Measurements from ENCODE around the gene PRMT3.

PRMT3 gene

DNA sequence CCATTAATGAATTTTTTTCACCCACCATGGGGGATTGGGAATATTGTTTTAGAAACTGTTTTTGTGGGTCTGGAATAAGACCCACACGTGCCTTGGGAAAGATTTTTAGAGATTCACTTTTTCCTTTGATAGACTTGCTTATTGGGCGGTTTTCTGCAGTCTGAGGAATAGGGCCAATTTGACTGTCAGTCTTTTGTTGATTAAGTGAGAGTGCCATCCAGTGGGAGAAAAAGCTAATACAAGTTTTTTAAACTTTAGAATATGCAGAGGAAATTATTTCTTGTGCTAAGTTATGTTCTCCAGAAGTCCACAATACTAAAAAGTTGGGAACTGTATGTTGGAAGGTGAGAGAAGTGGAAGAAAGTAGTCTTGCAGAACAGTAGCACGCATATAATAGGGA lies 56.1 kb downstream of the PRMT3 start:
- Histone ChIP-seq H3K4me1 (ENCODE audit: control insufficient read depth, insufficient read depth, low read length) (no peaks in the 10 kb centered on the region), H3K27me3 (ENCODE audit: control insufficient read depth, insufficient read depth, low read length) (no peaks in the 10 kb centered on the region), H3K4me3 (ENCODE audit: low read depth, low read length) (no peak overlapping the region), H3K9ac (ENCODE audit: low read depth, low read length) (no peak overlapping the region), H3K36me3 (ENCODE audit: control insufficient read depth, insufficient read depth, low read length) (no peaks in the 10 kb centered on the region), H3K9me3 (ENCODE audit: control insufficient read depth, insufficient read depth, low read length) (no peaks in the 10 kb centered on the region)

DNA sequence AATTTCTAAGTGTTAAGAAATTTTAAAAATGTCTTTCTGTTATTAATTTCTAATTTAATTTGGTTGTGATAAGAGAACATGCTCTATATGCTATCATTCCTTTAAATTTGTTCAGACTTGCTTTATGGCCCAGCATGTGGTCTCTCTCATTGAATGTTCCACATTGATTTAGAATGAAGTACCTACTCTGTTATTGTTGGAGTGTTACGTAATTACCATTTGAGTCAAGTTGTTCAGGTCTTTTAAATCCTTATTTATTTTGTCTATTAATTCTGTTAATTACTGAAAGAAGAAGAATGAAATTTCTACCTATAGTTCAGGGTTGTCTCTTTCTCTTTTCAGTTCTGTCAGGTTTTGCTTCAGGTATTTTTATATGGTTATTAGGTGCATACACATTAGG lies 57.0 kb downstream of the PRMT3 start:
- no peaks in the 10 kb centered on the region for H3K36me3 ChIP-seq (ENCODE audit: control insufficient read depth, insufficient read depth, low read length)
- no peak overlapping the region for H3K9ac ChIP-seq (ENCODE audit: low read depth, low read length)
- H3K4me1 ChIP-seq (ENCODE audit: control insufficient read depth, insufficient read depth, low read length), result no peaks in the 10 kb centered on the region
- H3K9me3 ChIP-seq (ENCODE audit: control insufficient read depth, insufficient read depth, low read length), result no peaks in the 10 kb centered on the region
- H3K4me3 ChIP-seq (ENCODE audit: low read depth, low read length), result no peak overlapping the region
- no peaks in the 10 kb centered on the region for H3K27me3 ChIP-seq (ENCODE audit: control insufficient read depth, insufficient read depth, low read length)

- Histone ChIP-seq H3K9ac (ENCODE audit: low read depth, low read length) (no peak overlapping the region), H3K4me3 (ENCODE audit: low read depth, low read length) (no peak overlapping the region), H3K4me1 (ENCODE audit: control insufficient read depth, insufficient read depth, low read length) (no peaks in the 10 kb centered on the region), H3K27me3 (ENCODE audit: control insufficient read depth, insufficient read depth, low read length) (no peaks in the 10 kb centered on the region), H3K36me3 (ENCODE audit: control insufficient read depth, insufficient read depth, low read length) (no peaks in the 10 kb centered on the region), H3K9me3 (ENCODE audit: control insufficient read depth, insufficient read depth, low read length) (no peaks in the 10 kb centered on the region)
Measured at GRCh38 chr11:20448834-20449233, 61.3 kb downstream of the PRMT3 start.

GRCh38 chr11:20450829-20451228 lies 63.3 kb downstream of the PRMT3 start:
- no peaks in the 10 kb centered on the region for H3K4me1 ChIP-seq (ENCODE audit: control insufficient read depth, insufficient read depth, low read length)
- no peak overlapping the region for H3K9ac ChIP-seq (ENCODE audit: low read depth, low read length)
- H3K9me3 ChIP-seq (ENCODE audit: control insufficient read depth, insufficient read depth, low read length), result no peaks in the 10 kb centered on the region
- no peaks in the 10 kb centered on the region for H3K27me3 ChIP-seq (ENCODE audit: control insufficient read depth, insufficient read depth, low read length)
- no peaks in the 10 kb centered on the region for H3K36me3 ChIP-seq (ENCODE audit: control insufficient read depth, insufficient read depth, low read length)
- no peak overlapping the region for H3K4me3 ChIP-seq (ENCODE audit: low read depth, low read length)

DNA sequence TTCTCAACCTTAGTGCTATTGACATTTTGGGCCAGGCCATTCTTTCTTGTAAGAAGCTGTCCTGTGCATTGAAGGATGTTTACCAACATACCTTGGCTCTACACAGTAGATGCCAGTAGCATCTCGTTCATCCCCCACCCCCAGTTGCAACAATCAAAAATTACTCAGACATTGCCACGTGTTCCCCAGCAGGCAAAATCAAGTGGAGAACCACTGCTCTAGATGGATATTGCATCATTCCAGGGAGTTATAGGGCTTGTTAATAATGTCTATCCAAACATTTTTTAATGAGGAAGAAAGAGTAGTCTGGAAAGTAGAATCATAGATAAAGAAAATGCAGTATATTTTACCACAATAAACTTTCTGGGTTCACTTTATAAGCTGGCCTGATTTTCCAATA lies 64.1 kb downstream of the PRMT3 start:
- no peaks in the 10 kb centered on the region for H3K4me1 ChIP-seq (ENCODE audit: control insufficient read depth, insufficient read depth, low read length)
- H3K9ac ChIP-seq (ENCODE audit: low read depth, low read length), result no peak overlapping the region
- H3K27me3 ChIP-seq (ENCODE audit: control insufficient read depth, insufficient read depth, low read length), result no peaks in the 10 kb centered on the region
- no peak overlapping the region for H3K4me3 ChIP-seq (ENCODE audit: low read depth, low read length)
- H3K36me3 ChIP-seq (ENCODE audit: control insufficient read depth, insufficient read depth, low read length), result no peaks in the 10 kb centered on the region
- H3K9me3 ChIP-seq (ENCODE audit: control insufficient read depth, insufficient read depth, low read length), result no peaks in the 10 kb centered on the region

GRCh38 chr11:20452585-20452984 lies 65.1 kb downstream of the PRMT3 start:
- H3K36me3 ChIP-seq (ENCODE audit: control insufficient read depth, insufficient read depth, low read length), result no peaks in the 10 kb centered on the region
- no peaks in the 10 kb centered on the region for H3K4me1 ChIP-seq (ENCODE audit: control insufficient read depth, insufficient read depth, low read length)
- no peak overlapping the region for H3K9ac ChIP-seq (ENCODE audit: low read depth, low read length)
- H3K4me3 ChIP-seq (ENCODE audit: low read depth, low read length), result no peak overlapping the region
- H3K27me3 ChIP-seq (ENCODE audit: control insufficient read depth, insufficient read depth, low read length), result no peaks in the 10 kb centered on the region
- H3K9me3 ChIP-seq (ENCODE audit: control insufficient read depth, insufficient read depth, low read length), result no peaks in the 10 kb centered on the region

GRCh38 chr11:20453657-20454316 lies 66.3 kb downstream of the PRMT3 start:
- Histone ChIP-seq H3K4me1 (ENCODE audit: control insufficient read depth, insufficient read depth, low read length) (no peaks in the 10 kb centered on the region), H3K9me3 (ENCODE audit: control insufficient read depth, insufficient read depth, low read length) (no peaks in the 10 kb centered on the region), H3K9ac (ENCODE audit: low read depth, low read length) (no peak overlapping the region), H3K36me3 (ENCODE audit: control insufficient read depth, insufficient read depth, low read length) (no peaks in the 10 kb centered on the region), H3K4me3 (ENCODE audit: low read depth, low read length) (no peak overlapping the region), H3K27me3 (ENCODE audit: control insufficient read depth, insufficient read depth, low read length) (no peaks in the 10 kb centered on the region)

DNA sequence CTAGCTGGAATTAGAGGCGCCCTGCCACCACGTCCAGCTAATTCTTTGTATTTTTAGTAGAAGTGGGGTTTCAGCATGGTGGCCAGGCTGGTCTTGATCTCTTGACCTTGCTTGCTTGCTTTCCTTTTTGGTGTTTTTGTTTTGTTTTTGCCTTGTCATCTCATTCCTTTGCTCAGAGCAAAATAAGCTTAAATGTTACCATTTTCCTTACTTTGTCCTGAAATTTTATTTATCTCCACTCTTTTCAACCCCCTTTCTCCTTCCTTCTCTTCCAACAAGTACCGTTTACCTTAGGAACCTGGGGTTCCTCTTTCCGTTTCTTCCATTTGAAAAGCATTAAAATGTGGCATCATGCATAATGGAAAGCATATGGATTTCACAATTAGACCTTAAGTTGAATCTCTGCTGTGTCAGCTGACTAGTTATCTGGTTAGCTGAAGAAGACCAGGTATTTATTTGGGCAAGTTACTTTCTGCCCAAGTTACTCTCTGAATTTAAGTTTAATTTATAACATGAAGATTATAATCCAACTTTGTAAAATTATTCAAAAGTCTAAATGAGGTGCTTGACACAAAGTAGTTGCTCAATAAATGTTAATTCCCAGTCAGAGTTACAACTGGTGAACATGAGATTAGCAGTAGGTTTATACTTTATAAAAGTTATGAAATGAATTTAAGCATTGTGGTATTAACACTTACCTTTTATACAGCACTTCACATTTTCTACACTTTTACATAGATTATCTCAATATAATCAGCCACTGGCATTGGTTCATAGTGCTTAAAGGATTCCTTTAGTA lies 69.7 kb downstream of the PRMT3 start:
- H3K4me1 ChIP-seq (ENCODE audit: control insufficient read depth, insufficient read depth, low read length), result no peaks in the 10 kb centered on the region
- H3K4me3 ChIP-seq (ENCODE audit: low read depth, low read length), result no peak overlapping the region
- no peaks in the 10 kb centered on the region for H3K9me3 ChIP-seq (ENCODE audit: control insufficient read depth, insufficient read depth, low read length)
- no peaks in the 10 kb centered on the region for H3K27me3 ChIP-seq (ENCODE audit: control insufficient read depth, insufficient read depth, low read length)
- no peaks in the 10 kb centered on the region for H3K36me3 ChIP-seq (ENCODE audit: control insufficient read depth, insufficient read depth, low read length)
- H3K9ac ChIP-seq (ENCODE audit: low read depth, low read length), result no peak overlapping the region

DNA sequence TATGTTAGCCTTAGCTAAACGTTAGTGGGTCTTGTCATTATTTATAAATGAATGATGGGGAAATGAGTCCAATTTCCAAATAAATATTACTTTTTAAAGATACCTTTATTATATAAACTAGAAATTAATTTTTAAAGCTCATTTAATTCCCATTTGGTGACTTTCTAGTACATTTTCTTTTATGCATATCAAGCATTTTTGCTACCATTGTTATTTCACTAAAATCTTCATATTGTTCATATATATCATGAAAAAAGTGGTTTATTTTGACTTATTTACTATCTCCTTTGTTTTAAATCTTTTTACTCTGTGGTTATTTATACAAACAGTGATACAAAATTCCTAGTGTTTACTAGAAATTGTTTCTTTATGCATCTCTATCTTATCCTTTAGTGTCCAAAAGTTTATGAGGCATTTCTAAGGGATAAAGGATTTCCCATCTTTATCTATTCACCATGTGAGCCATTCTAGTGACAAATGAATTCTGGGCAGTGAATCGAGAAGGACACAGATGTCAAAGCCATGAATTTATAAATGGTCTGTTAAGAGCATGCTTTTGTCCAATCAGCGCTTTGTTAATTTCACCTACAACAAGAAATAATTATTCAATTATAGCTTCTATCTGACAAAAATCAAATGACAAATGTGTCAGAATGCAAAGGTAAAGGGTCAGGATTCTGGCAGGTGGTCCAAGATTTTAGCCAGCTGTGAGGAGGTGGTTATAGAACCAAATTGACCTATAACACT lies 70.6 kb downstream of the PRMT3 start:
- Histone ChIP-seq H3K27me3 (ENCODE audit: control insufficient read depth, insufficient read depth, low read length) (no peaks in the 10 kb centered on the region), H3K4me3 (ENCODE audit: low read depth, low read length) (no peak overlapping the region), H3K9ac (ENCODE audit: low read depth, low read length) (no peak overlapping the region), H3K4me1 (ENCODE audit: control insufficient read depth, insufficient read depth, low read length) (no peaks in the 10 kb centered on the region), H3K9me3 (ENCODE audit: control insufficient read depth, insufficient read depth, low read length) (no peaks in the 10 kb centered on the region), H3K36me3 (ENCODE audit: control insufficient read depth, insufficient read depth, low read length) (no peaks in the 10 kb centered on the region)

DNA sequence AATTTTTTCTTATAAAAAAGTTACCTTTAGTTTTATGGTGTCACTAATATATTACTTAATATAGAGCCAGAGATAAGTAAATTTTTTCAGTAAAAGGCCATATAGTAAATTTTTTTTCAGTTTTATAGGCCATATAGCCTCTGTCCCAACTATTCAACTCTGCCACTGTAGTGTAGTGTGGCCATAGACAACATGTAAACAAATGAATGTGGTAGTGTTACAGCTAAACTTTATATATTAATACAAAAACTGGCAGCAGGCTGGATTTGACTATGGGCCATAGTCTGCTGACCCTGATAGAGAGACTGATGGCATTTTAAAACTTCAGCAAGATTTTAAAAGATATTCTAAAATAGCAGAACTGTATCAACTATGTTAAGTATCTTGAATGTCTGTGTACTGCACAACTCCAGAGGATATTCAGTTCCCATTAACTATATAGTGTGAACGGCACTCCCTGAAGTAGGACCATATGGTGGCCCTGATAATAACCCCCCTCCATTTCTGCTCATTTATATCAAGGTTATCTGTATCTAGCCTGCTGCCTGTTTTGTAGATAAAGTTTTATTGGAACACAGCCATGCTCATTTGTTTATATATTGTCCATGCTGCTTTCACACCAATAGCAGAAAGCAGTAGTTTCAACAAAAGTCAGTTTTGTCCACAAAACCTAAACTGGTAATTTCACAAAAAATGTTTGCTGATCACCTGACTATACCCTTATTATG lies 71.6 kb downstream of the PRMT3 start:
- Histone ChIP-seq H3K27me3 (ENCODE audit: control insufficient read depth, insufficient read depth, low read length) (no peaks in the 10 kb centered on the region), H3K4me1 (ENCODE audit: control insufficient read depth, insufficient read depth, low read length) (no peaks in the 10 kb centered on the region), H3K4me3 (ENCODE audit: low read depth, low read length) (no peak overlapping the region), H3K9me3 (ENCODE audit: control insufficient read depth, insufficient read depth, low read length) (no peaks in the 10 kb centered on the region), H3K36me3 (ENCODE audit: control insufficient read depth, insufficient read depth, low read length) (no peaks in the 10 kb centered on the region), H3K9ac (ENCODE audit: low read depth, low read length) (no peak overlapping the region)

GRCh38 chr11:20459865-20460264 lies 72.3 kb downstream of the PRMT3 start:
- Histone ChIP-seq H3K9ac (ENCODE audit: low read depth, low read length) (no peak overlapping the region), H3K36me3 (ENCODE audit: control insufficient read depth, insufficient read depth, low read length) (no peaks in the 10 kb centered on the region), H3K4me1 (ENCODE audit: control insufficient read depth, insufficient read depth, low read length) (no peaks in the 10 kb centered on the region), H3K4me3 (ENCODE audit: low read depth, low read length) (no peak overlapping the region), H3K27me3 (ENCODE audit: control insufficient read depth, insufficient read depth, low read length) (no peaks in the 10 kb centered on the region), H3K9me3 (ENCODE audit: control insufficient read depth, insufficient read depth, low read length) (no peaks in the 10 kb centered on the region)
